SIG-M5 (cell line): Measurements from ENCODE around the gene COPB2.
"Not testable (repeated sequence)": the region's sequence is repeated elsewhere in the genome, so short reads cannot be mapped to it uniquely, and the experiment has no call there.

Source experiments
- DNase-seq: peaks from one replicate; lab custom pipeline; 2025; lab: John Stamatoyannopoulos, UW

The COPB2 gene

GRCh38 chr3:139389552-139390368 lies at the start of gene COPB2:
TSS of gene COPB2 (minus strand) at chr3:139389647. CDS start at chr3:139389550, 97 bp downstream.
- DNase-seq = peak; percentile 84

- DNase-seq = no peak
Measured at GRCh38 chr3:139434764-139435307, 45.4 kb upstream of the COPB2 start.

GRCh38 chr3:139434228-139434627 lies 44.8 kb upstream of the COPB2 start:
- no peak for DNase-seq

- no peak for DNase-seq
Measured at GRCh38 chr3:139433089-139433488, 43.6 kb upstream of the COPB2 start.

- DNase-seq = no peak
Measured at GRCh38 chr3:139430493-139430892, 41.0 kb upstream of the COPB2 start.

- peak; percentile 77 for DNase-seq
Measured at GRCh38 chr3:139427283-139428060, 38.0 kb upstream of the COPB2 start.

GRCh38 chr3:139425745-139426400 lies 36.4 kb upstream of the COPB2 start:
- DNase-seq = no peak

GRCh38 chr3:139423232-139423631 lies 33.8 kb upstream of the COPB2 start:
- DNase-seq = no peak

GRCh38 chr3:139421460-139421859 lies 32.0 kb upstream of the COPB2 start:
- no peak for DNase-seq

- no peak for DNase-seq
Measured at GRCh38 chr3:139421040-139421439, 31.6 kb upstream of the COPB2 start.

- DNase-seq = no peak
Measured at GRCh38 chr3:139418144-139418543, 28.7 kb upstream of the COPB2 start.

GRCh38 chr3:139416275-139416674 lies 26.8 kb upstream of the COPB2 start:
- DNase-seq = no peak

GRCh38 chr3:139414608-139415224 lies 25.3 kb upstream of the COPB2 start:
- no peak for DNase-seq

GRCh38 chr3:139412891-139413290 lies 23.4 kb upstream of the COPB2 start:
- not testable (repeated sequence) for DNase-seq

GRCh38 chr3:139401155-139401554 lies 11.7 kb upstream of the COPB2 start:
- DNase-seq = not testable (repeated sequence)

GRCh38 chr3:139396707-139397106 lies 7.3 kb upstream of the COPB2 start:
- no peak for DNase-seq

GRCh38 chr3:139394116-139394515 lies 4.7 kb upstream of the COPB2 start:
- DNase-seq = no peak

- DNase-seq = no peak
Measured at GRCh38 chr3:139388821-139389551, 461 bp downstream of the COPB2 start.

- no peak for DNase-seq
Measured at GRCh38 chr3:139388077-139388476, 1.4 kb downstream of the COPB2 start.

- not testable (repeated sequence) for DNase-seq
Measured at GRCh38 chr3:139382291-139382690, 7.2 kb downstream of the COPB2 start.

GRCh38 chr3:139380575-139380974 lies 8.9 kb downstream of the COPB2 start:
- no peak for DNase-seq
